Measurements from ENCODE around the gene TRAP1. TPM values are rescaled to one million over a fixed set of nuclear protein-coding genes. Genes with fewer than 3 reads are reported as not detected.

The TRAP1 gene
- total RNA-seq, 1 donor from 2014 or later: 97.3 TPM

DNA sequence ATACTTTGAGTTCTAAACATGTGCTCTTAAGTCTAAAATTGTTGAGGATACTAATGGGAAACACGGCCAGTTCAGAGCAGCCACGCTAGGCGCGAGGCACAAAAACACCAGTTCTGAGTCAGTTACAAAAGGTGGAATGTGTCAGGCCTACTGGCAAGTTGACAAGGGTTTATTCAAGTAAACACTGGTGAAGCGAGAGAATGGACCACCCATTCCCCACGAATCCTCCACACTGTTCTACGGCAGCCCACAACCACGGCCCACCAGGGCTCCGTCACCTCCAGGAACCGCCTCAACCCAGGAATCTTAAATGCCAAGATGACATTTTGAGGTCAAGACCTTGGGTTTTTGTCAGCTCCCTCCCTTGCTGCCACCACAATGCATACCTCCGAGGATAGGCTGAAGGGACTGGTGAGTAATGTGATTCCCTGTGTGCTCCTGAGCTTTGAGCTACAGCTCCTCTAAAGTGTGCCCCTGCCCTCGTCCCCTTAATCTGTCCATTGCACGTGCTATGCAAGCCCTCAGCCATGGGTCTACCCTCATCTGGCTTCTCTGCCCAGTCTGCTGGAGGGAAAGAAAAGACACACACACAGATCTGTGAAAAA is 28.5 kb upstream of the TRAP1 start:
- H3K4me3 Mint-ChIP-seq (ENCODE audit: unreplicated experiment): no peak overlapping the region
- no peak for TF ChIP-seq CTCF (IDR thresholded peaks at IDR 0.05; ENCODE audit: partially characterized antibody, unreplicated experiment)
- H3K27ac Mint-ChIP-seq (ENCODE audit: unreplicated experiment): peak overlapping the region; percentile 48
- peaks cover 6% of the 10 kb centered on the region for H3K36me3 Mint-ChIP-seq (ENCODE audit: unreplicated experiment)
- peaks cover 16% of the 10 kb centered on the region for H3K9me3 Mint-ChIP-seq (ENCODE audit: unreplicated experiment)
- peaks cover 14% of the 10 kb centered on the region for H3K4me1 Mint-ChIP-seq (ENCODE audit: low read depth, unreplicated experiment)
- H3K27me3 Mint-ChIP-seq (ENCODE audit: unreplicated experiment): peaks cover 14% of the 10 kb centered on the region
- DNase-seq: no peak

- peaks cover 16% of the 10 kb centered on the region for H3K9me3 Mint-ChIP-seq (ENCODE audit: unreplicated experiment)
- no peak for TF ChIP-seq CTCF (IDR thresholded peaks at IDR 0.05; ENCODE audit: partially characterized antibody, unreplicated experiment)
- H3K4me1 Mint-ChIP-seq (ENCODE audit: low read depth, unreplicated experiment): peaks cover 18% of the 10 kb centered on the region
- no peak for DNase-seq
- H3K27me3 Mint-ChIP-seq (ENCODE audit: unreplicated experiment): peaks cover 14% of the 10 kb centered on the region
- peak overlapping the region; percentile 28 for H3K27ac Mint-ChIP-seq (ENCODE audit: unreplicated experiment)
- no peak overlapping the region for H3K4me3 Mint-ChIP-seq (ENCODE audit: unreplicated experiment)
- peaks cover 6% of the 10 kb centered on the region for H3K36me3 Mint-ChIP-seq (ENCODE audit: unreplicated experiment)
These were observed 26.7 kb upstream of the TRAP1 start for GRCh38 chr16:3744018-3744417.

- Mint-ChIP-seq H3K4me1 (ENCODE audit: low read depth, unreplicated experiment) (peaks cover 18% of the 10 kb centered on the region), H3K27me3 (ENCODE audit: unreplicated experiment) (peaks cover 5% of the 10 kb centered on the region), H3K4me3 (ENCODE audit: unreplicated experiment) (no peak overlapping the region), H3K27ac (ENCODE audit: unreplicated experiment) (no peak overlapping the region), H3K9me3 (ENCODE audit: unreplicated experiment) (peaks cover 14% of the 10 kb centered on the region), H3K36me3 (ENCODE audit: unreplicated experiment) (no peaks in the 10 kb centered on the region)
- DNase-seq: no peak
- TF ChIP-seq CTCF (IDR thresholded peaks at IDR 0.05; ENCODE audit: partially characterized antibody, unreplicated experiment): no peak
These were observed 23.6 kb upstream of the TRAP1 start for GRCh38 chr16:3740934-3741333.

DNA sequence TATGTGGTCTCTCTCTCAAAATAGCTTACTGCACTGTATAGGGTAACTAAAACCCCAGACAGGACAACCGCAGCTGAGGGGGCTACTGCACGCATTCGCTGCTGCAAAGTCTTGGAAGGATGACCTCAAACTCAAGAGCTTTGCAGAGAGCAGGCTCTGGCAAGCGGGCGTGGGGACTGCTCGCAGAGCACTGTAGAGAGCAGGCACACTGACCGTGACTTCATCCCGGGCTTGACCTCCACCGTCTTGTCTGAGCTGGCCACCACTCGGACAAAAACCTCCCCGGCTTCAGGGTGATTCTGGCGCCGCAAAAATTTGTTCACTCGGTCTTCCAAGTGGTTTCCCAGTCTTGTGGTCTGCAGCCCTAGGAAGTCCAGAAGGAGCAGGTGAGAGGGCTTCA is 22.9 kb upstream of the TRAP1 start:
- no peak for TF ChIP-seq CTCF (IDR thresholded peaks at IDR 0.05; ENCODE audit: partially characterized antibody, unreplicated experiment)
- no peak for DNase-seq
- no peak overlapping the region for H3K27ac Mint-ChIP-seq (ENCODE audit: unreplicated experiment)
- H3K9me3 Mint-ChIP-seq (ENCODE audit: unreplicated experiment): peaks cover 16% of the 10 kb centered on the region
- peaks cover 6% of the 10 kb centered on the region for H3K27me3 Mint-ChIP-seq (ENCODE audit: unreplicated experiment)
- peaks cover 18% of the 10 kb centered on the region for H3K4me1 Mint-ChIP-seq (ENCODE audit: low read depth, unreplicated experiment)
- H3K4me3 Mint-ChIP-seq (ENCODE audit: unreplicated experiment): no peak overlapping the region
- H3K36me3 Mint-ChIP-seq (ENCODE audit: unreplicated experiment): no peaks in the 10 kb centered on the region

GRCh38 chr16:3739636-3740035 is 22.3 kb upstream of the TRAP1 start:
- no peak for TF ChIP-seq CTCF (IDR thresholded peaks at IDR 0.05; ENCODE audit: partially characterized antibody, unreplicated experiment)
- no peak overlapping the region for H3K4me3 Mint-ChIP-seq (ENCODE audit: unreplicated experiment)
- no peaks in the 10 kb centered on the region for H3K36me3 Mint-ChIP-seq (ENCODE audit: unreplicated experiment)
- no peak for DNase-seq
- peaks cover 10% of the 10 kb centered on the region for H3K27me3 Mint-ChIP-seq (ENCODE audit: unreplicated experiment)
- H3K4me1 Mint-ChIP-seq (ENCODE audit: low read depth, unreplicated experiment): peaks cover 18% of the 10 kb centered on the region
- H3K27ac Mint-ChIP-seq (ENCODE audit: unreplicated experiment): peak overlapping the region; percentile 14
- peaks cover 16% of the 10 kb centered on the region for H3K9me3 Mint-ChIP-seq (ENCODE audit: unreplicated experiment)
